HCT116 (cell line): ENCODE measurements around the gene REXO5. TPM values are rescaled to one million over a fixed set of nuclear protein-coding genes. Genes with fewer than 3 reads are reported as not detected.

ENCODE experiments used
- ATAC-seq: fragments of 200-7000 bp; cut with Tn5 transposase; 2 replicates; pipeline ENCODE4 v1.9.1; 2020; ENCODE audit warnings: mild to moderate bottlenecking, moderate library complexity
- BruUV-seq: library from RNA; stranded (reverse); fragments of 400-500 nt; replicated peaks from 2 replicates; lab custom pipeline; 2021; lab: Mats Ljungman, UMichigan
- CTCF ChIA-PET: fragments of 300-600 bp; sonication (Branson Sonifier 250); formaldehyde crosslinking; loops from one replicate; lab custom pipeline; 2021; ENCODE audit warnings: antibody characterized with exemption; lab: Charles Lee
- POLR2A ChIA-PET: fragments of 300-600, 350-600 bp; sonication (Branson Sonifier 250); formaldehyde crosslinking; loops from one replicate; lab custom pipeline; 2021; ENCODE audit warnings: antibody characterized with exemption; lab: Charles Lee
- RAD21 ChIA-PET, 2 experiments: fragments of 300-600 bp; sonication (Branson Sonifier 250); formaldehyde crosslinking; loops; one replicate each; lab custom pipeline; 2023; ENCODE audit warnings: low total read pairs in 2 of 2; ENCODE audit not compliant: uncharacterized antibody in 2 of 2, unreplicated experiment in 2 of 2, low non-redundant PET in 1 of 2; lab: Charles Lee
- DNase-seq: peaks from one replicate; pipeline ENCODE4 v3.0.0-alpha.2; 2010; ENCODE audit warnings: low read depth, low spot score
- H2AFZ ChIP-seq: fragments of 200-600 bp; shearing (Covaris generic), sonication (generic); 2 replicates; pipeline ENCODE4 v1.6.1; 2017; ENCODE audit warnings: low read depth, mixed run types, mixed read lengths, antibody characterized with exemption, low read length; ENCODE audit not compliant: poor library complexity, severe bottlenecking
- H3K27ac ChIP-seq: 2 replicates; pipeline ENCODE4 v1.5.1; 2012; ENCODE audit warnings: low read depth, low read length
- H3K27me3 ChIP-seq: fragments of 200-600 bp; sonication (generic); 2 replicates; pipeline ENCODE4 v1.6.1; 2016; ENCODE audit warnings: mixed run types, low read length, mixed read lengths; ENCODE audit not compliant: insufficient read depth
- H3K36me3 ChIP-seq, 2 experiments: fragments of 200-500 bp in 1 of 2; fragments of 200-600 bp in 1 of 2; sonication (Bioruptor generic) in 1 of 2; sonication (generic) in 1 of 2; 2 replicates each; pipeline versions ENCODE4 v1.5.1 to v1.6.1; 2014 to 2016; ENCODE audit warnings: low read length in 2 of 2, inconsistent platforms in 1 of 2, mixed read lengths in 1 of 2, mixed run types in 1 of 2; ENCODE audit not compliant: insufficient read depth in 2 of 2, control insufficient read depth in 1 of 2
- H3K4me1 ChIP-seq, 2 experiments: fragments of 200-600 bp in 1 of 2; sonication (generic) in 1 of 2; 2 replicates each; pipeline versions ENCODE4 v1.5.1 to v1.6.1; 2012 to 2017; ENCODE audit warnings: low read length in 2 of 2, inconsistent platforms in 1 of 2, mild to moderate bottlenecking in 1 of 2, mixed read lengths in 1 of 2, mixed run types in 1 of 2, moderate library complexity in 1 of 2; ENCODE audit not compliant: insufficient read depth in 2 of 2, control insufficient read depth in 1 of 2
- H3K4me2 ChIP-seq: fragments of 200-600 bp; sonication (generic); 2 replicates; pipeline ENCODE4 v1.6.1; 2017; ENCODE audit warnings: mixed run types, low read length, mixed read lengths
- H3K4me3 ChIP-seq, 2 experiments: fragments of 200-600 bp in 1 of 2; sonication (generic) in 1 of 2; replicated peaks in 1 of 2; 2 replicates each; pipeline ENCODE4 v1.5.1; 2011 to 2016; ENCODE audit warnings: low read length in 2 of 2, control low read depth in 1 of 2, low read depth in 1 of 2, mild to moderate bottlenecking in 1 of 2, mixed read lengths in 1 of 2, mixed run types in 1 of 2
- H3K79me2 ChIP-seq: fragments of 200-600 bp; sonication (generic); 2 replicates; pipeline ENCODE4 v1.6.1; 2017; ENCODE audit warnings: mild to moderate bottlenecking, mixed run types, low read length, moderate library complexity, mixed read lengths; ENCODE audit not compliant: insufficient read depth
- H3K9ac ChIP-seq: fragments of 200-600 bp; sonication (generic); 2 replicates; pipeline ENCODE4 v1.6.1; 2016; ENCODE audit warnings: low read length, mixed read lengths
- H3K9me2 ChIP-seq: fragments of 200-600 bp; sonication (generic), shearing (Covaris generic); 2 replicates; pipeline ENCODE4 v1.6.1; 2017; ENCODE audit warnings: mixed run types, mild to moderate bottlenecking, moderate library complexity; ENCODE audit not compliant: insufficient read depth
- H3K9me3 ChIP-seq, 2 experiments: fragments of 200-500 bp in 1 of 2; fragments of 200-600 bp in 1 of 2; sonication (Bioruptor generic) in 1 of 2; sonication (generic) in 1 of 2; 2 replicates each; pipeline ENCODE4 v1.6.1; 2014 to 2017; ENCODE audit warnings: low read length in 2 of 2, mixed read lengths in 2 of 2, inconsistent platforms in 1 of 2, low read depth in 1 of 2, mild to moderate bottlenecking in 1 of 2, mixed run types in 1 of 2, moderate library complexity in 1 of 2; ENCODE audit not compliant: control insufficient read depth in 1 of 2, insufficient read depth in 1 of 2
- H4K20me1 ChIP-seq: fragments of 200-600 bp; sonication (generic), shearing (Covaris generic); 2 replicates; pipeline ENCODE4 v1.6.1; 2017; ENCODE audit warnings: mixed run types, mild to moderate bottlenecking, moderate library complexity; ENCODE audit not compliant: insufficient read depth
- ATF3 ChIP-seq: IDR thresholded peaks from 2 replicates; pipeline ENCODE4 v1.6.1; 2012
- EZH2phosphoT487 ChIP-seq: fragments of 200-600 bp; IDR thresholded peaks from 2 replicates; pipeline ENCODE4 v1.6.1; 2018; ENCODE audit warnings: antibody characterized with exemption, borderline replicate concordance
- JUND ChIP-seq: IDR thresholded peaks from 2 replicates; pipeline ENCODE4 v1.6.1; 2012
- MAX ChIP-seq: IDR thresholded peaks from 2 replicates; pipeline ENCODE4 v1.6.1; 2012
- POLR2AphosphoS5 ChIP-seq: IDR thresholded peaks from 2 replicates; pipeline ENCODE4 v1.6.1; 2011; ENCODE audit warnings: mild to moderate bottlenecking, low read depth, low read length, moderate library complexity
- RAD21 ChIP-seq: IDR thresholded peaks from 2 replicates; pipeline ENCODE4 v1.6.1; 2012; ENCODE audit warnings: low read depth, mild to moderate bottlenecking
- REST ChIP-seq: IDR thresholded peaks from 2 replicates; pipeline ENCODE4 v1.6.1; 2012; ENCODE audit warnings: low read depth
- SIN3A ChIP-seq: IDR thresholded peaks from 2 replicates; pipeline ENCODE4 v1.6.1; 2012; ENCODE audit warnings: low read depth
- SRF ChIP-seq: IDR thresholded peaks from 2 replicates; pipeline ENCODE4 v1.6.1; 2012; ENCODE audit warnings: low read depth
- YY1 ChIP-seq: IDR thresholded peaks from 2 replicates; pipeline ENCODE4 v1.6.1; 2011; ENCODE audit warnings: low read length, low read depth, moderate library complexity, mild to moderate bottlenecking; ENCODE audit not compliant: insufficient replicate concordance; ENCODE audit errors: extremely low read depth
- intact Hi-C: fragments of 100-400 bp; cut with micrococcal nuclease; formaldehyde crosslinking; loops from 2 replicates; pipeline ENCODE4 v1.10.0; 2022
- total RNA-seq: library from RNA; stranded (reverse); gene quantifications from one replicate; pipeline ENCODE4 v1.2.1, GENCODE V29; 2021; ENCODE audit not compliant: unreplicated experiment

The REXO5 gene
- total RNA-seq, 1 experiment from 2014 or later, result 10.5 TPM

- no peak for ATAC-seq
- intact Hi-C loops, result no loop called here
- no TSS peak for BruUV-seq
- no peak overlapping the region for H3K27ac ChIP-seq
- no peak overlapping the region for H3K4me2 ChIP-seq
- no peaks in the 10 kb centered on the region for H3K9me3 ChIP-seq
- H3K9ac ChIP-seq, result no peak overlapping the region
- TF ChIP-seq MAX (no peak), RAD21 (no peak), YY1 (no peak)
- TF ChIP-seq, all 23 proteins: peak for 0
- Histone ChIP-seq H2AFZ (no peak overlapping the region), H3K4me3 (no peak overlapping the region), H3K79me2 (no peaks in the 10 kb centered on the region), H3K36me3 (peaks cover 0 to under 1% of the 10 kb centered on the region in 2 experiments; a peak in 1 of 4 replicates), H3K9me2 (no peaks in the 10 kb centered on the region), H4K20me1 (no peaks in the 10 kb centered on the region), H3K27me3 (no peaks in the 10 kb centered on the region), H3K4me1 (peaks cover 1 to 3% of the 10 kb centered on the region in 2 experiments; a peak in 3 of 4 replicates)
- CTCF ChIA-PET, result no interaction called here
- POLR2A ChIA-PET, result no interaction called here
- RAD21 ChIA-PET, result no interaction called here
- DNase-seq, result no peak
Observed at GRCh38 chr16:20846030-20846429, 39.7 kb downstream of the REXO5 start.

GRCh38 chr16:20846551-20846950 is 40.2 kb downstream of the REXO5 start:
- peaks cover 6 to 8% of the 10 kb centered on the region in 2 experiments for H3K4me1 ChIP-seq
- no peak overlapping the region for H3K27ac ChIP-seq
- H3K4me2 ChIP-seq, result no peak overlapping the region
- no peaks in the 10 kb centered on the region for H3K27me3 ChIP-seq
- H3K36me3 ChIP-seq, result no peaks in the 10 kb centered on the region; a peak in 1 of 4 replicates
- no peaks in the 10 kb centered on the region for H4K20me1 ChIP-seq
- intact Hi-C loops, result no loop called here
- H3K9ac ChIP-seq, result no peak overlapping the region
- RAD21 ChIA-PET, result no interaction called here
- no peak overlapping the region for H2AFZ ChIP-seq
- no peaks in the 10 kb centered on the region for H3K9me2 ChIP-seq
- H3K79me2 ChIP-seq, result no peaks in the 10 kb centered on the region
- ATAC-seq (no peak), DNase-seq (no peak)
- no peak for TF ChIP-seq JUND
- no peak for TF ChIP-seq RAD21
- no peak for TF ChIP-seq YY1
- no peak for TF ChIP-seq ATF3
- TF ChIP-seq REST, result no peak
- TF ChIP-seq SIN3A, result no peak
- no peak for TF ChIP-seq EZH2phosphoT487
- no peak for TF ChIP-seq POLR2AphosphoS5
- TF ChIP-seq SRF, result no peak
- POLR2A ChIA-PET, result no interaction called here
- no peak overlapping the region for H3K4me3 ChIP-seq
- H3K9me3 ChIP-seq, result no peaks in the 10 kb centered on the region
- CTCF ChIA-PET, result no interaction called here
- BruUV-seq, result no TSS peak
